HEK293 (cell line): ENCODE measurements around the gene INPP5A.

ENCODE experiments used
- CTCF ChIA-PET: fragments of 350-600 bp; formaldehyde crosslinking; extraction: SDS; loops from one replicate; lab custom pipeline; 2021; ENCODE audit warnings: antibody characterized with exemption; lab: Yijun Ruan, JAX
- POLR2A ChIA-PET: fragments of 300-600 bp; formaldehyde crosslinking; extraction: SDS; loops from one replicate; lab custom pipeline; 2020; ENCODE audit warnings: antibody characterized with exemption, inconsistent platforms; lab: Yijun Ruan, JAX
- H3K27ac ChIP-seq: fragments of 200-500 bp; sonication (Bioruptor generic); 2 replicates; pipeline ENCODE4 v1.5.1; 2014; ENCODE audit warnings: low read depth, low read length, control low read depth, inconsistent platforms; ENCODE audit errors: extremely low read depth
- H3K36me3 ChIP-seq, 2 experiments: fragments of 200-500 bp in 1 of 2; sonication (Bioruptor generic) in 1 of 2; 1 replicate in 1 of 2; 2 replicates in 1 of 2; pipeline ENCODE4 v1.5.1; 2014 to 2017; ENCODE audit warnings: inconsistent platforms in 2 of 2, low read length in 2 of 2; ENCODE audit not compliant: control insufficient read depth in 2 of 2, insufficient read depth in 1 of 2
- H3K4me1 ChIP-seq: fragments of 200-500 bp; sonication (Bioruptor generic); 2 replicates; pipeline ENCODE4 v1.5.1; 2014; ENCODE audit warnings: mild to moderate bottlenecking, low read length, inconsistent platforms; ENCODE audit not compliant: control insufficient read depth, insufficient read depth
- H3K4me3 ChIP-seq: 2 replicates; pipeline ENCODE4 v1.5.1; 2011; ENCODE audit warnings: low read depth, mild to moderate bottlenecking, control low read depth, low read length, moderate library complexity
- H3K9me3 ChIP-seq: fragments of 200-500 bp; sonication (Bioruptor generic); 2 replicates; pipeline ENCODE4 v1.5.1; 2014; ENCODE audit warnings: low read depth, low read length, inconsistent platforms; ENCODE audit not compliant: control insufficient read depth, insufficient read depth
- EGR2 ChIP-seq: fragments of 450-650 bp; formaldehyde crosslinking; IDR thresholded peaks from 2 replicates; pipeline ENCODE4 v1.5.1; 2016; ENCODE audit warnings: low read depth, missing biosample characterization, missing genetic modification characterization
- FEZF1 ChIP-seq: fragments of 450-650 bp; formaldehyde crosslinking; IDR thresholded peaks from 2 replicates; pipeline ENCODE4 v1.5.1; 2016; ENCODE audit warnings: missing biosample characterization, missing genetic modification characterization
- KLF16 ChIP-seq: fragments of 450-650 bp; formaldehyde crosslinking; IDR thresholded peaks from 2 replicates; pipeline ENCODE4 v1.5.1; 2017; ENCODE audit warnings: missing biosample characterization, missing genetic modification characterization
- OSR2 ChIP-seq: fragments of 450-650 bp; formaldehyde crosslinking; IDR thresholded peaks from 2 replicates; pipeline ENCODE4 v1.5.1; 2016; ENCODE audit warnings: missing biosample characterization, missing genetic modification characterization
- OVOL3 ChIP-seq: fragments of 450-650 bp; formaldehyde crosslinking; IDR thresholded peaks from 2 replicates; pipeline ENCODE4 v1.5.1; 2016; ENCODE audit warnings: missing biosample characterization, missing genetic modification characterization
- PRDM1 ChIP-seq: fragments of 450-650 bp; formaldehyde crosslinking; IDR thresholded peaks from 2 replicates; pipeline ENCODE4; 2016; ENCODE audit warnings: missing biosample characterization, missing genetic modification characterization
- RBAK ChIP-seq: fragments of 450-650 bp; formaldehyde crosslinking; IDR thresholded peaks from 2 replicates; pipeline ENCODE4 v1.5.1; 2016; ENCODE audit warnings: missing biosample characterization, missing genetic modification characterization
- SCRT2 ChIP-seq: fragments of 450-650 bp; formaldehyde crosslinking; IDR thresholded peaks from 2 replicates; pipeline ENCODE4 v1.5.1; 2016; ENCODE audit warnings: missing biosample characterization, missing genetic modification characterization
- ZBTB11 ChIP-seq: fragments of 450-650 bp; formaldehyde crosslinking; conservative IDR thresholded peaks from 2 replicates; pipeline ENCODE4 v1.5.1; 2016; ENCODE audit warnings: low read depth, missing biosample characterization, missing genetic modification characterization
- ZBTB21 ChIP-seq: fragments of 450-650 bp; formaldehyde crosslinking; IDR thresholded peaks from 2 replicates; pipeline ENCODE4 v1.5.1; 2017; ENCODE audit warnings: missing biosample characterization, missing genetic modification characterization
- ZBTB49 ChIP-seq: fragments of 450-650 bp; formaldehyde crosslinking; IDR thresholded peaks from 2 replicates; pipeline ENCODE4 v1.5.1; 2016; ENCODE audit warnings: missing biosample characterization, missing genetic modification characterization, low read depth
- ZBTB8A ChIP-seq: fragments of 450-650 bp; formaldehyde crosslinking; IDR thresholded peaks from 2 replicates; pipeline ENCODE4 v1.5.1; 2016; ENCODE audit warnings: missing biosample characterization, missing genetic modification characterization
- ZFP37 ChIP-seq: fragments of 450-650 bp; formaldehyde crosslinking; IDR thresholded peaks from 2 replicates; pipeline ENCODE4 v1.5.1; 2016; ENCODE audit warnings: missing biosample characterization, missing genetic modification characterization
- ZFP41 ChIP-seq: fragments of 450-650 bp; formaldehyde crosslinking; IDR thresholded peaks from 2 replicates; pipeline ENCODE4 v1.5.1; 2016; ENCODE audit warnings: missing biosample characterization, missing genetic modification characterization, borderline replicate concordance
- ZNF175 ChIP-seq: fragments of 450-650 bp; formaldehyde crosslinking; IDR thresholded peaks from 2 replicates; pipeline ENCODE4 v1.5.1; 2016; ENCODE audit warnings: missing biosample characterization, missing genetic modification characterization
- ZNF239 ChIP-seq: fragments of 450-650 bp; formaldehyde crosslinking; IDR thresholded peaks from 2 replicates; pipeline ENCODE4 v1.5.1; 2016; ENCODE audit warnings: missing biosample characterization, missing genetic modification characterization
- ZNF24 ChIP-seq: fragments of 450-650 bp; formaldehyde crosslinking; IDR thresholded peaks from 2 replicates; pipeline ENCODE4 v1.5.1; 2016; ENCODE audit warnings: missing biosample characterization, missing genetic modification characterization
- ZNF302 ChIP-seq: fragments of 450-650 bp; formaldehyde crosslinking; IDR thresholded peaks from 2 replicates; pipeline ENCODE4 v1.5.1; 2016; ENCODE audit warnings: missing biosample characterization, missing genetic modification characterization, low read depth
- ZNF37A ChIP-seq: fragments of 450-650 bp; IDR thresholded peaks from 2 replicates; pipeline ENCODE4 v1.5.1; 2018; ENCODE audit warnings: missing biosample characterization, missing genetic modification characterization
- ZNF394 ChIP-seq: fragments of 450-650 bp; formaldehyde crosslinking; IDR thresholded peaks from 2 replicates; pipeline ENCODE4 v1.5.1; 2016; ENCODE audit warnings: missing biosample characterization, missing genetic modification characterization, mild to moderate bottlenecking, moderate library complexity, borderline replicate concordance
- ZNF426 ChIP-seq: fragments of 450-650 bp; formaldehyde crosslinking; IDR thresholded peaks from 2 replicates; pipeline ENCODE4 v1.5.1; 2017; ENCODE audit warnings: missing biosample characterization, missing genetic modification characterization, mild to moderate bottlenecking, inconsistent platforms, moderate library complexity
- ZNF449 ChIP-seq: fragments of 450-650 bp; formaldehyde crosslinking; IDR thresholded peaks from 2 replicates; pipeline ENCODE4 v1.5.1; 2017; ENCODE audit warnings: missing biosample characterization, mild to moderate bottlenecking, missing genetic modification characterization, moderate library complexity
- ZNF48 ChIP-seq: fragments of 450-650 bp; formaldehyde crosslinking; IDR thresholded peaks from 2 replicates; pipeline ENCODE4 v1.5.1; 2016; ENCODE audit warnings: missing biosample characterization, missing genetic modification characterization
- ZNF510 ChIP-seq: fragments of 450-650 bp; formaldehyde crosslinking; IDR thresholded peaks from 2 replicates; pipeline ENCODE4 v1.5.1; 2018; ENCODE audit warnings: mild to moderate bottlenecking, missing genetic modification characterization, missing biosample characterization; ENCODE audit not compliant: insufficient replicate concordance
- ZNF530 ChIP-seq: fragments of 450-650 bp; formaldehyde crosslinking; IDR thresholded peaks from 2 replicates; pipeline ENCODE4 v1.5.1; 2016; ENCODE audit warnings: low read depth, missing biosample characterization, missing genetic modification characterization
- ZNF544 ChIP-seq: fragments of 450-650 bp; formaldehyde crosslinking; IDR thresholded peaks from 2 replicates; pipeline ENCODE4 v1.5.0; 2017; ENCODE audit warnings: missing biosample characterization, missing genetic modification characterization
- ZNF549 ChIP-seq: fragments of 450-650 bp; IDR thresholded peaks from 2 replicates; pipeline ENCODE4 v1.5.1; 2018; ENCODE audit warnings: missing biosample characterization, missing genetic modification characterization, mild to moderate bottlenecking, inconsistent platforms, moderate library complexity
- ZNF621 ChIP-seq: fragments of 450-650 bp; formaldehyde crosslinking; IDR thresholded peaks from 2 replicates; pipeline ENCODE4 v1.5.1; 2017; ENCODE audit warnings: missing biosample characterization, missing genetic modification characterization
- ZNF747 ChIP-seq: fragments of 450-650 bp; formaldehyde crosslinking; IDR thresholded peaks from 2 replicates; pipeline ENCODE4 v1.5.1; 2016; ENCODE audit warnings: missing biosample characterization, missing genetic modification characterization
- ZNF76 ChIP-seq: fragments of 450-650 bp; formaldehyde crosslinking; IDR thresholded peaks from 2 replicates; pipeline ENCODE4; 2016; ENCODE audit warnings: low read depth, missing biosample characterization, missing genetic modification characterization, borderline replicate concordance
- ZNF791 ChIP-seq: fragments of 450-650 bp; formaldehyde crosslinking; IDR thresholded peaks from 2 replicates; pipeline ENCODE4 v1.5.1; 2016; ENCODE audit warnings: missing biosample characterization, missing genetic modification characterization
- ZNF792 ChIP-seq: fragments of 450-650 bp; formaldehyde crosslinking; IDR thresholded peaks from 2 replicates; pipeline ENCODE4 v1.5.1; 2016; ENCODE audit warnings: missing biosample characterization, missing genetic modification characterization

INPP5A gene

GRCh38 chr10:132645247-132645530 lies 107.6 kb downstream of the INPP5A start:
- no peaks in the 10 kb centered on the region for H3K36me3 ChIP-seq
- no peaks in the 10 kb centered on the region for H3K9me3 ChIP-seq
- ChIA-PET POLR2A (no interaction called here), CTCF (no interaction called here)
- H3K4me3 ChIP-seq = no peak overlapping the region
- no peaks in the 10 kb centered on the region for H3K4me1 ChIP-seq
- TF ChIP-seq ZBTB11 (tag by site-specific recombination) (no peak), ZBTB8A (no peak), RBAK (tag by site-specific recombination) (no peak), ZBTB21 (tag by site-specific recombination) (no peak), ZNF549 (tag by site-specific recombination) (no peak), FEZF1 (no peak), ZNF302 (tag by site-specific recombination) (no peak), SCRT2 (tag by site-specific recombination) (no peak), ZNF449 (no peak), ZNF394 (tag by site-specific recombination) (no peak), ZNF48 (tag by site-specific recombination) (no peak), ZFP41 (tag by site-specific recombination) (no peak), ZNF544 (tag by site-specific recombination) (no peak), ZNF621 (no peak), ZNF792 (no peak), ZNF426 (tag by site-specific recombination) (no peak), PRDM1 (tag by site-specific recombination) (no peak)
- H3K27ac ChIP-seq = no peak overlapping the region

GRCh38 chr10:132645630-132646442 lies 108.2 kb downstream of the INPP5A start:
- Histone ChIP-seq H3K27ac (no peak overlapping the region), H3K36me3 (no peaks in the 10 kb centered on the region), H3K4me3 (no peak overlapping the region), H3K4me1 (no peaks in the 10 kb centered on the region), H3K9me3 (no peaks in the 10 kb centered on the region)
- ChIA-PET CTCF (interaction anchor here (0.6 kb wide), 1 partner anchor 52 kb away, joined by 4 read pairs; no protein-coding TSS in a partner anchor), POLR2A (no interaction called here)
- TF ChIP-seq ZNF791 (no peak), KLF16 (tag by site-specific recombination) (no peak), ZNF76 (tag by site-specific recombination) (no peak), OVOL3 (tag by site-specific recombination) (no peak), ZNF175 (tag by site-specific recombination) (no peak), ZNF530 (tag by site-specific recombination) (no peak), ZNF747 (tag by site-specific recombination) (no peak), OSR2 (tag by site-specific recombination) (no peak), ZNF37A (tag by site-specific recombination) (no peak), ZNF24 (tag by site-specific recombination) (no peak), ZNF510 (tag by site-specific recombination) (no peak), ZBTB49 (tag by site-specific recombination) (no peak), EGR2 (tag by site-specific recombination) (no peak), ZFP37 (tag by site-specific recombination) (no peak), ZNF239 (tag by site-specific recombination) (no peak)
